GM12891 (cell line): ENCODE data around the gene CCDC30.

Experiments
- POLR2A ChIP-seq: IDR thresholded peaks from 2 replicates; pipeline ENCODE4 v1.6.1; 2011; ENCODE audit warnings: low read depth, low read length, control low read depth
- POLR2AphosphoS5 ChIP-seq: IDR thresholded peaks from 2 replicates; pipeline ENCODE4 v1.6.1; 2011; ENCODE audit warnings: low read depth, low read length, control low read depth

DNA sequence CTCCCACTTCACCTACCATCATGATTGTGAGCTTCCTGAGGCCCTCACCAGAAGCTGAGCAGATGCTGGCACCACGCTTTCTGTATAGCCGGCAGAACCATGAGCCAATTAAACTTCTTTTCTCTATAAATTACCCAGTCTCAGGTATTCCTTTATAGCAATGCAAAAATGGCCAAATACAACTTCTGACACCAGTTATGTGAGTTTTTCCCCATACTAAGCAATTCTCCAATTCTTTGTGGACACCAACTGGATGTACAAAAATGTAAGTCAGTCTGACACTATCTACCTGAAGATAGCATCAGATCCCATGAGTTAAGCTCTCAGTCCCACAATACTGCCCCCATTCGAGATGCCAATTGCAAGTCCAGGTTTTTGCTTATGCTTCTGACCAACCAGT is 129.7 kb downstream of the CCDC30 start:
- TF ChIP-seq POLR2AphosphoS5, result no peak
- no peak for TF ChIP-seq POLR2A
